ENCODE results near the gene CHRDL2. TPM values are rescaled to one million over a fixed set of nuclear protein-coding genes. Genes with fewer than 3 reads are reported as not detected.

The CHRDL2 gene
- total and polyA plus RNA-seq, 2 of the 13 experiments (the other 11 are each of a cell fraction or from before 2014, with no cell fraction given), result 0.04 TPM; not detected in 1

- Histone ChIP-seq H3K27me3 (ENCODE audit: control insufficient read depth in 1 of 2, insufficient read depth in 2 of 2, low read length in 2 of 2) (no peaks in the 10 kb centered on the region), H3K4me2 (ENCODE audit: low read depth, low read length) (no peak overlapping the region), H2AFZ (ENCODE audit: low read length) (no peak overlapping the region), H3K9me3 (ENCODE audit: low read length) (no peaks in the 10 kb centered on the region), H3K4me1 (ENCODE audit: insufficient read depth, low read length) (no peaks in the 10 kb centered on the region), H3K36me3 (replicated peaks in 1 of 2; ENCODE audit: control insufficient read depth in 1 of 2, insufficient read depth in 2 of 2, low read length in 2 of 2) (peaks cover 0 to 3% of the 10 kb centered on the region in 2 experiments; a peak in 2 of 5 replicates), H3K27ac (ENCODE audit: extremely low read length, insufficient read depth, low read length) (no peak overlapping the region), H4K20me1 (ENCODE audit: insufficient read depth, low read length) (no peaks in the 10 kb centered on the region; the same call in 1 of the 2 replicates), H3K79me2 (ENCODE audit: insufficient read depth, low read length) (peaks cover 53% of the 10 kb centered on the region), H3K4me3 (replicated peaks in 1 of 3; ENCODE audit: insufficient read depth in 1 of 3, low read depth in 2 of 3, low read length in 3 of 3) (no peak overlapping the region), H3K9ac (ENCODE audit: insufficient read depth, low read depth, low read length) (no peak overlapping the region)
- ATAC-seq (no peak), FAIRE-seq (no peak), DNase-seq (ENCODE audit: low spot score) (no peak)
- ChIA-PET POLR2A (no interaction called here), CTCF (ENCODE audit: low intra/inter-chr PET ratio, low total read pairs) (no interaction called here)
- no TSS peak for BruUV-seq (replicated peaks)
- in situ Hi-C loops (cut with HindIII; ENCODE audit: extremely low pct_ligation_motif_present, low pct_unique_long_range_greater_than_20kb) (no loop called here), intact Hi-C loops (cut with micrococcal nuclease; ENCODE audit: unreplicated experiment) (no loop called here)
- TF ChIP-seq REL (CRISPR knock-in tag; conservative IDR thresholded peaks at IDR 0.05) (no peak), DMAP1 (CRISPR knock-in tag; IDR thresholded peaks at IDR 0.05) (no peak), GMEB2 (CRISPR knock-in tag; IDR thresholded peaks at IDR 0.05; ENCODE audit: low read depth) (no peak), ARID5B (CRISPR knock-in tag; IDR thresholded peaks at IDR 0.05) (no peak), ZNF335 (CRISPR knock-in tag; IDR thresholded peaks at IDR 0.05) (no peak), REPIN1 (CRISPR knock-in tag; IDR thresholded peaks at IDR 0.05; ENCODE audit: borderline replicate concordance, low read depth) (no peak), ZNF207 (IDR thresholded peaks at IDR 0.05; ENCODE audit: borderline replicate concordance) (no peak), DBP (CRISPR knock-in tag; IDR thresholded peaks at IDR 0.05; ENCODE audit: not compliant biosample characterization) (no peak), IRF2 (CRISPR knock-in tag; IDR thresholded peaks at IDR 0.05) (no peak)
These were observed 45.3 kb upstream of the CHRDL2 start for GRCh38 chr11:74776546-74776945.
